A549 treated with CpdA at 1 μM for 4 hours (cell line): Measurements from ENCODE around the gene SGTB. TPM values are rescaled to one million over a fixed set of nuclear protein-coding genes. Genes with fewer than 3 reads are reported as not detected.

ENCODE experiments used
- total RNA-seq: library from RNA; stranded (reverse); fragments of 200-300 nt; extraction: Qiagen RNA extraction; gene quantifications from 5 replicates; pipeline ENCODE4 v1.2.3, GENCODE V29; 2022; ENCODE audit warnings: low read depth

Gene SGTB, protein sequence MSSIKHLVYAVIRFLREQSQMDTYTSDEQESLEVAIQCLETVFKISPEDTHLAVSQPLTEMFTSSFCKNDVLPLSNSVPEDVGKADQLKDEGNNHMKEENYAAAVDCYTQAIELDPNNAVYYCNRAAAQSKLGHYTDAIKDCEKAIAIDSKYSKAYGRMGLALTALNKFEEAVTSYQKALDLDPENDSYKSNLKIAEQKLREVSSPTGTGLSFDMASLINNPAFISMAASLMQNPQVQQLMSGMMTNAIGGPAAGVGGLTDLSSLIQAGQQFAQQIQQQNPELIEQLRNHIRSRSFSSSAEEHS
- 4.8 to 9.2 TPM (median 7.3 TPM) in 5 replicates for total RNA-seq

GRCh38 chr5:65721720-65722574 lies at the start of gene SGTB, which contains the start of gene NLN:
Gene SGTB (minus strand): TSS chr5:65722109. CDS start chr5:65720807, 1,302 bp downstream.
Gene NLN (plus strand): TSS chr5:65722205. CDS start chr5:65722374, 169 bp downstream.

GRCh38 chr5:65624571-65625555 lies 97.0 kb downstream of the SGTB start, which contains the start of the genes SHLD3 and TRAPPC13:
Gene SHLD3 (plus strand): TSS chr5:65625027. CDS start chr5:65629588, 4,561 bp downstream.
Gene TRAPPC13 (plus strand): TSS chr5:65625027. CDS start chr5:65625061, 34 bp downstream.

DNA sequence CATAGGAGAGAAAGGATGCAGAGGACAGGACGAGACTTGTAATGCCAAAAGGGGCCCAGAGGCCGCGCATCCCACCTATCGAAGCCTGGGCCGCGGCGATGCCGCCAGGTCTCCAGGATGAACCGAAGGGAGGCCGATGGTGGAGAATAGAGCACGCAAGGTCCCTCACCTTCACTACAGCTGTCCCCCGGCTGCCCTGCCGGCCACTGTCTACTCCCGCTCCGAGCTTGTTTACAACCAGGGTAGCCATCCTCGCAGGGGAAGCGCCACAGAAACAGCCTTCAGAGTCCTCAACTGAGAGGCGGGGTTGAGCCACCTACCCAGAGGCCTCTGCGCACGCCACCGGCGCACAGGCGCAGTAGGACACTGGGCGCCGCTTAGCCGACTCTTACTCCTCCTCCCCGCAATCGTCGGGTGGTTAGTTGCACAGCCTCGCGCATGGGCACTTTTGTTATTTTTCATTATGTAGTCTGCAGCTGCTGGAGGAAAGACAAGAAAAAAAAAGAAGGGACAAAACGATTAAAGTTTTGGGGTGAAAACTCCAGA lies 97.8 kb downstream of the SGTB start, which contains the start of gene TRIM23:
TSS of gene TRIM23 (minus strand) at position 309 of the 546 bp plus-strand sequence. CDS start at position 250, 59 bp downstream.

Other genes with a start within 250 kb of the SGTB start
- gene ADAMTS6, start 240.2 kb downstream of the SGTB start, total RNA-seq, result 0.03 to 0.12 TPM (median 0.08 TPM) in 4 of 5 replicates, not detected in the other
- 29.7 to 35.5 TPM (median 31.2 TPM) in 5 replicates for gene CENPK, start 158.9 kb downstream of the SGTB start, total RNA-seq
- 19.5 to 24.2 TPM (median 20.6 TPM) in 5 replicates for gene PPWD1, start 158.8 kb downstream of the SGTB start, total RNA-seq
- 5.0 to 8.9 TPM (median 8.1 TPM) in 5 replicates for gene TRIM23, start 97.8 kb downstream of the SGTB start, total RNA-seq
- gene SHLD3, start 97.1 kb downstream of the SGTB start, total RNA-seq, result 1.8 to 3.3 TPM (median 2.2 TPM) in 5 replicates
- 11.4 to 19.9 TPM (median 13.3 TPM) in 5 replicates for gene TRAPPC13, start 97.1 kb downstream of the SGTB start, total RNA-seq
- gene NLN, start 96 bp upstream of the SGTB start, total RNA-seq, result 49.0 to 75.8 TPM (median 61.3 TPM) in 5 replicates
- 20.4 to 45.2 TPM (median 24.0 TPM) in 5 replicates for gene ERBIN, start 204.5 kb upstream of the SGTB start, total RNA-seq